Stimulated activated CD8-positive, alpha-beta memory T cell treated with anti-CD3 and anti-CD28 coated beads, Interleukin-15, amount 100 ng/mL, for 48 hours (primary cell): ENCODE results near the gene EGLN3.

Source experiments
- DNase-seq, 2 donors: peaks; one replicate each; pipeline ENCODE4 v3.0.0-alpha.2; 2020; ENCODE audit warnings: low read depth in 2 of 2

Gene EGLN3

GRCh38 chr14:33914676-33915516 lies 36.0 kb downstream of the EGLN3 start:
- no peak for DNase-seq

GRCh38 chr14:33911046-33911445 lies 39.8 kb downstream of the EGLN3 start:
- DNase-seq = no peak

- no peak for DNase-seq
These were observed 40.4 kb downstream of the EGLN3 start for GRCh38 chr14:33910435-33910834.

DNA sequence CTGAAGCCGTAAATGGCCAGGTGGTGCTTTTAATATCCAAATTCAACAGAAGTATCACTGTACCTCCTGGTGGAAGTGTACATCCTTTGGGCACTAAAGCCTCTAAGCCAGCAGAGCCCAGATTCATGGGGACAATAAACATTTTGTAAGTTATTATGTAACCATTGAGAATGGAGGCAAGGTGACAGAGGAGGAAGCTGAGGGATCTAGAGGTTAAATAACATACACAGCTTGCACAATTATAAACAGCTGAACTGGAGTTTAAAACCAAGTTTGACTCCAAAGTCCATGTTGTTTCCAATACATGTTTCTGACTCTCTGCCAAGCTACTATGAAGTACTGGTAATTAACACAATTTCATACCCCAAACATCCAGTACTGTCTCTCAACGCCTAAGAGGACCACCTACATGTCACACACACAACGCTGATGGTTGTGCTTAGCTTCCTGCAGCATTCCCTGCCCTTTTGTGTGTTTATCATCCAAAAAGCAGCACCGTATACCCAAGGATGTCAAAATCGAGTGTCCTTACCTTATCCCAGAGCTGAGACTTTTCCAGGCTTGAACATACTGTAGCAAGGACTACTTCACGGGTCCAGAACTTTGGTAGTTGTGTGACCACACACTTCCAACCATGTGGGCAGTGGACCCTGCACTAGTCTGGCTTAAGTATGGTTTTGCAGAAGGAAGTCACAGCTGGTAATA lies 41.3 kb downstream of the EGLN3 start:
- DNase-seq = no peak

DNA sequence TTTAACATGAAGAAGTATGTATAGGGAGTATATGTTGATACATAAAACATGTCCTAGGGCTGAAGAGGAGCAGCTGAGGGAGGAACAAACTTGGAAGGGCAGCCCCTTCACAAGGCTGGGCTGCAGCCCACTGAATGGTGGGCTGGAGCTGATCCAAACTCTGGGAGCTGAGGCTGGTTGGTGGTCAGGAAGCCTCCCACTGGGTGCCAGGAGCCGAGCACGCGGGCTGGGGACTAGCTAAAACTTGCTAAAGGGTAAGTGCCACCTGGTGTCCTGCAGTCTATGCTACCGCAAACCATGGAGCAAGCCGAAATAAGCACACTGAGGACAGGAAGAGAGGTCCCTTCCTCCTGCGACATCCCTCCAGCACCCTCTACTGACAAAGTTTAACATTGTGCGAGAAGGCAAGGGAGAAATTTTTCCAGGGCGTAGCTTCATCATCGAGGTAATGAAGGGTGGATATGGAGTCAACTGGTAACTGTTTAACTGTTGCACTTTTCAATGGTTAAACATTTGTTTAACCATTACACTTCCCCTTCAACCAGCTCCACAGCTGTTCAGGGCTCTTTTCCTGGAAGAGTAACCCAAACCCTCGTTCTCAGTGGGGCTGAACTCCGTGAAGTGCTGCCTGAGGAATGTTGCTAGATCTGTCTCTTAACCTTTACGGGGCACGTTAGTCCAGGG lies 42.2 kb downstream of the EGLN3 start:
- no peak for DNase-seq

- DNase-seq = no peak
These were observed 43.9 kb downstream of the EGLN3 start for GRCh38 chr14:33906968-33907367.

GRCh38 chr14:33904609-33905008 lies 46.3 kb downstream of the EGLN3 start:
- DNase-seq = no peak

DNA sequence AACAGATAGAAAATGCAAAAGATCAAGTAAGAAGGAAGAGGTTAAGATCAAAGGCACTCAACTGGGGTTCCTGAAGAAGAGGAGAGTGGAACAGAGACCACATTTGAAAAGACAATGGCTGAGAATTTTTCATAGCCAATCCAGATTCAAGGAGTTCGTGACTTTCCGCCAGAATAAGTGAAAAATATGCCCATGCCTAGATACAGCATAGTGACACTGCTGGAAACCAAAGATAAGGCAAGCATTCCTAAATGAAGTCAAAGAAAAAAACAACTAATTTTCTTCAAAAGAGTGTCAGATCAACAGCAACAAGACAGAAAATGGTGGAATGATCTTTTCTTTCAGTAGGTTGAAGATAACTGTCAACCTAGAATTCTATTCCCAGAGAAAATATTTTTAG lies 47.5 kb downstream of the EGLN3 start:
- DNase-seq = no peak

DNA sequence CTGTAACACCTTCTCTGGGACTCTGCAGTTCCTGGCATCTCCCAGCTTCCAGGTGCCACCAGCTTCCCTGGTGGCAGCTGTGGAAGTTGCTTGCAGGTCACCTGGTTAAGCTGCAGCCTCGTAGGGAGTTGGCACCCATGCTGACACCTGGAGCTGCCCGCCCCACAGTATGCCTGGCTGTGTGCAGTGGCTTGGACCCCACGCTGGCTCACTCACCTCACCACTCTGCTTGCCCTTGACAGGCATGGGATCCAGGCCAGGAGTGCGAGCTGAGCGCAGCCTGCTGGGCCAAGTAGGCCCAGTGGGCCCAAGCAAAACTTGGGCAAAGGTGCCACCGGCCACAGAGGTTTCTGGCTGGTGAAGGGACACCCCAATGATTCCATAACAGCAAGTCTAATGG lies 48.5 kb downstream of the EGLN3 start:
- DNase-seq = no peak

- no peak for DNase-seq
These were observed 49.3 kb downstream of the EGLN3 start for GRCh38 chr14:33901426-33902155.

DNA sequence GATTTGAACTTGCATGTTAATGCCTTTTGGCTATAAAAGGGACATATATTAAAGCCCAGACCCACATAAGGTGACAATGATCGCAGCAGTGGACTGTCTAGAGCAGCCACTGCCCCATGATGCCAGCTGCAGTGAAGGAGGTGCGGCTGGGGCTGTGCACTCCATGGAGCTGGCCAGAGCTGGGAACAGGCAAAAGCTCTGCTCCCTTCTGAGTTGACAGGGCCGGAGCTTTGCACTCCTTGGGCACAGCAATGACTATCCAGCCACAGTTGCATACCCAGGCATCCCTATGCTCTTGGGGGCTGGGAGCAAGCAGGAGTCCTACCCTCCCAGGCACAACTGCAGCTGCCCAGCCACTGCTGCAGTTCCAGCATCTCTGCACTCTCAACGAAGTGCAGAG lies 50.2 kb downstream of the EGLN3 start:
- no peak for DNase-seq

DNA sequence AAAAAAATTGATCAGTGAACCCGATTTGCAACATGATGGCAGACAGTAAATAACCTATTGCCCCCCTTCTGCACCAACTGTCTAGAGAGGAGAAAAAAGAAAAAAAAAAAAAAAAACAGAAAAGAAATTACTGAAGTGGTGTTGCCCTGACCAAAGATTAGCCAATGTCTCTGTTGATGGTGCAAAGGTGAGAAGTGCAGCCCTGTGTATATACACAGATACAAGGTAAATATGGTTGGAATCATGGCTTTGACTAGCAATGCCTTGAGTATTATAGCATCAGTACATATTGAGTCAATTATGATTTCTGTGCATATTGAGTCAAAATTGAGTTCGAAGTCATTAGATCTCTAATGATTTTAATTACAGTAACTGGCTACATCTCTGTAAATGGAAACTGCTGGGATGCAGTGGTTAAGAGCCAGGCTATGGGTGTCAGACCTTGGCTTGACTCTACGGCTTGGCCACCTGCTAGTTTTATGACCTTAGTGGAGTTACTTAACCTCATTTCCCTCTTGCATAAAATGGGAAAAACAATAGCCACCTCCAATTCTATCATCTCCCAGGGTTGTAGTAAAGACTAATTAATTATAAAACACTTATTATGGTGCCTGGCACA lies 51.0 kb downstream of the EGLN3 start:
- no peak for DNase-seq

DNA sequence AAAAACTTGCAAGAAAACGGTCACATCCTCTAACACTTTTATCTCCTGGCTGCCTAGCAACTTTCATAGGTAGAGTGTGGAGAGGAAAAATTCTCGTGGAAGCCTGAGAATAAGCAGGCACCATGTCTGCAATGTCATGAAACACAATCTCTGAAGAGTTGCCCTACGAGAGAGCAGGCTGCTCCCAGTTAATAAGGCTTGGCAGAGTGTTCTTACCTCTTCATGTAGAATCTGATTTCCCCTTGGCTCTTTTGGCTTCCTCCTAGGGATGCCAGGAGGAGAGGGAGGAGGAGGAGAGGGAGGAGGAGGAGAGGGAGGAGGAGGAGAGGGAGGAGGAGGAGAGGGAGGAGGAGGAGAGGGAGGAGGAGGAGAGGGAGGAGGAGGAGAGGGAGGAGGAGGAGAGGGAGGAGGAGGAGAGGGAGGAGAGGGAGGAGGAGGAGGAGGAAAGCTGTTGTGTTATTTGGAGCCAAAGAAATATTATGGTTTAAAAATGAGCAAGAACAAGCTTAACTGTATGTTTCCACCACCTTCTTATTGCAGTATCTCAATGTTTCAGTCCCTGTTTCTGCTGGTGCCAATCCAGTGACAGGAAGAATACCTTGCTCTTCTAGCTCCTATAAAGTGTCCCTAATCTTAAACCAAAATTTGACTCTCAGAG lies 52.9 kb downstream of the EGLN3 start:
- DNase-seq = no peak

DNA sequence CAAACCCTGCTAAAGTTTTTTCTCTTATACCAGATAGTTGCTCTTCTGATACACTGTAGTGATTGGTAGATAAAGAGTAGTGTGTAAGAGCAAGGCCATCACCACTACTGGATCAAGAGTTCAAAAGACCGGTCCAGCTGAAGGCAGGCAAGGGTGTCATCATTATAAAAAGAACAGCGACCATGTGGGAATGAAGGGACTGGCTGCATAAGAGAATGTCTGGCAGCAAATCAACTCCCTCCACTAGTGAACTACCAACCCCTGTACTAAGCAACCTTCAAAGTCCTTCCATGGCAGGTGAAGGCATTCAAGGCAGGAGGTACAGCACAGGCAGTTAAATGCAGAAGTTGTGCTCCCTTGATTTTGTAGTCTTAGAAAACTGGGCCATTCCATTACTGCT lies 53.5 kb downstream of the EGLN3 start:
- no peak for DNase-seq

- no peak for DNase-seq
These were observed 56.5 kb downstream of the EGLN3 start for GRCh38 chr14:33894339-33894738.

DNA sequence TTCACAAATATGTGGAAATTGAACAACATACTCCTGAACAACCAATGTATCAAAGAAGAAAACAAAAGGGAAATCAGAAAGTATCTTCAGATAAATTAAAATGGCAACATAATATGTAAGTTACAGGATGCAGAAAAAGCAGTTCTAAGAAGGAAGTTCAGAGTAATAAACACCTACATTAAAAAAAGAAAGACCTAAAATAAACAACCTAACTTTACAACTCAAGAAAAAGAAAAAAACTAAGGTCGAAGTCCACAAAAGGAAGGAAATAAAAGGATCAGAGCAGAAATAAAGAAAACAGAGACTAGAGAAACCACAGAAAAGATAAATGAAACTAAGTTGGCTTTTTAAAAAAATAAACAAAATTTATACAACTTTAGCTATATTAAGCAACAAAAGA lies 59.2 kb downstream of the EGLN3 start:
- DNase-seq = no peak

DNA sequence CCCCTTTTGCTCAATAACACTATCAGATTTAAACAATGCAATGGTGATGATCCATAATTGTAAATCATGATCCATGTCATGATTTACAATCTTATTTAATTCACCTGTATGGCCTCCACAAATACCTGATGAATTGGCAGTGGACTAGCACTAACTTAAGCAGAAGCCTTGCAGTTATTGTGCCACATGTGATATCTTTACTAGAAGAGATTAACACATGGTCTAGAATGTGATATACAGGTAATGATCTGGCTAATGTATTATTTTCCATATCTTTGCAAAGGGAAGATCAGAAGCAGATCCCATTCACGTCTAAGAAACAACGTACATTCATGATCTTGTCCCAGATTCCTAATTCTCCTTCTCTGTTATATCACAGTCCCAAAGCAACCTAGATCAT lies 66.0 kb downstream of the EGLN3 start:
- DNase-seq = no peak

DNA sequence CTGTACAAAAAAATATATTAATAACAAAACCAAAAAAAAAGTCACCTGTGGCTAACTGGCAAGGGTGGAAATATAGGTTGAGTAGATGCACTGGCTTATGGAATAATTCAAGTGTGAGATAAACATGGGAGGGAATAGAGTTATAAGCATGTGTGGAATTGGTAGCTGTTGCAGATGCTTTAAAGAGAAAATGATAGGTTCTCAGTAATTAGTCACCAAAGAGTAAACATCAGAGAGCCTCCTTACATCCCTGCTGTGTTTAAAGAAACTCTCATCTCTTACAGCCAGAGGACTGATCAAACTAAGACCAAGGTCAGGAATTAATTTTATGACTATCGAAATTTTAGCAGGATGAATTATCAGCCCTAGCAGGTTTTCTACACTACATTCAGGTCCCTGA lies 70.5 kb downstream of the EGLN3 start:
- no peak for DNase-seq

DNA sequence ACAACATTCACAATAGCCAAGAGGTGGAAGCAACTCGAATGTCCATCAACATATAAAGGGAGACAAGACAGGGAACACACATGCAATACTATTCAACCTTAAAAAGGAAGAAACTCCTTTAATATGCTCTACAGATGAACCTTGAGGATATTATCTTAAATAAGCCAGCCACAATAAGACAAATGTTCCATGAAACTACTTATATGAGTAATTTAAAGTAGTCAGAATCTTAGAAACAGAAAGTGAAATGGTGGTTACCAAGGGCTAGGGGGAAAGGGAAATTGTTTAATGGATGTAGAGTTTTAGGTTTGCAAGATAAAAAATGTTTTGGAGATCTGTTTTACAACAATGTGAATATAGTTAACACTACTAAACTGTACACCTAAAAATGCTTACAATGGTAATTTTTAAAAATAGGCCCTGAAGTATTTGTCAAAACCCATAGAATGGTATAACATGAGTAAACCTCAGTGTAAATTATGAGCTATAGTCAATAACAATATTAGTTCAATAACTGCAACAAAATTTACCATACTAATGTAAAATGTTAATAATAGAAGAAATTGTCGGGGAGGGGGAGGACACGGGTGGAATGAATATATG lies 71.1 kb downstream of the EGLN3 start:
- no peak for DNase-seq

- DNase-seq = no peak
These were observed 74.6 kb downstream of the EGLN3 start for GRCh38 chr14:33876274-33876673.
